GM21723 (cell line): ENCODE results near the gene SPRR1A.
"Not testable (repeated sequence)": the region's sequence is repeated elsewhere in the genome, so short reads cannot be mapped to it uniquely, and the experiment has no call there.

Experiments used
- ATAC-seq: cut with Tn5 transposase; IDR thresholded peaks from one replicate; pipeline ENCODE4 v1.9.1; 2021; ENCODE audit warnings: mild to moderate bottlenecking, moderate library complexity; ENCODE audit not compliant: unreplicated experiment

Gene SPRR1A

GRCh38 chr1:152972196-152972886 lies 11.5 kb upstream of the SPRR1A start:
- ATAC-seq = no peak

- no peak for ATAC-seq
Observed at GRCh38 chr1:152976688-152977087, 7.2 kb upstream of the SPRR1A start.

GRCh38 chr1:152977614-152978013 lies 6.3 kb upstream of the SPRR1A start:
- ATAC-seq = no peak

- no peak for ATAC-seq
Observed at GRCh38 chr1:152980676-152981075, 3.2 kb upstream of the SPRR1A start.

GRCh38 chr1:152981146-152981871 lies 2.6 kb upstream of the SPRR1A start:
- ATAC-seq = no peak

GRCh38 chr1:152982076-152982475 lies 1.8 kb upstream of the SPRR1A start:
- no peak for ATAC-seq

DNA sequence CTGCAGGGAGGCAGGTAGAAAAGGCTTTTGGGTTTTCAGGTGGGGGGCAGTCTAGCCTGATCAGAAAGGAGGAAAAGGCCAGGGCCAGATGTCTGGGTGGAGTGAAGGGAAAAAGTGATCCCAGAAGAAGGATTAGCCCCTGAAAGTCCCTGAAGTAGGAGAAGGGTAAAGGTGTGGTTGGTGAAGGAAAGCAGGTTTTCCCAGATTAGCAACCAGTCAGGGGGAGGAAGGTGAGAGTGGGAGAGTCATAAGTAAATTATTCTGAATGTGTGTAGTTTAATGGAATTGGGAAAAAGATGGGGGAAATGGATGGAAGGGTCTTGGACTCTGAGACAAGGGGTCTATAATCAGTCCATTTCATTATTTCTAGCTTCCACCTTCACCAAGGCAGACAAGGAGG lies 647 bp upstream of the SPRR1A start:
- ATAC-seq = no peak

- ATAC-seq = no peak
Observed at GRCh38 chr1:152986578-152986977, 2.7 kb downstream of the SPRR1A start.

DNA sequence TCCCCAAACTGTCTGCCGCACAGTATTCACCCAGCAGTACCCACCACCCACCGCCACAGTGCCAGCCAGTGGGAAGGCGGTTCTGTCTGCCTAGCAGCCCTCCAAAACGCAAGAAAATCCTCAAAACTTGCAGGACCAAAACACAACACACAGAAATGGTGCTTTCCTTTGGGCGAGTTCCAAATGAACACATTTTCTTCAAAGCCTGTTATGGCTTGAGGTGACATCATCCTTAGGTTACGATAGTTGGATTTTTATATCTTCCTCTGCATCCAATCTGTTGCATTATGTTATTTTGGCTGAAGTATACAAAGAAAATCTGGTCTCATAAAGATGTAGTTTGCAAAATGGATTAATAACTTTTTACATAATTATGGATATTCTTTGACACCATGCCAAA lies 9.3 kb downstream of the SPRR1A start:
- no peak for ATAC-seq

DNA sequence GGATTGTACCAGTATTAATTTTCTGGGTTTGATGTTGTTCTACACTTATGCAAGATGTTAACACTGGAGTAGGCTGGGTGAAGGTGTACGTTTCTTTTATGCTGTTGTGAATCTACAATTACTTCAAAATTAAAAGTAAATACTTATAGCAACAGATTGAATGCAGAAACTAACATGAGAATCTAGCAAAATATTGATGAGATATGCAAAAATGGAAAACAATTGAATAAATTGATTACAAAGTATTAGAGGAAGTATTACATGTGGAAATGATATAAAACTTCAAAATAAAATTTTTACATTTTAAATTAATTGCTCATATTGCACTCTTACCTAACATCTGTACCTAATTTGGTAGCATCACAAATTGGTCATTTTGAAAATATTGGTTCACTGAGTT lies 12.0 kb downstream of the SPRR1A start:
- ATAC-seq = no peak

DNA sequence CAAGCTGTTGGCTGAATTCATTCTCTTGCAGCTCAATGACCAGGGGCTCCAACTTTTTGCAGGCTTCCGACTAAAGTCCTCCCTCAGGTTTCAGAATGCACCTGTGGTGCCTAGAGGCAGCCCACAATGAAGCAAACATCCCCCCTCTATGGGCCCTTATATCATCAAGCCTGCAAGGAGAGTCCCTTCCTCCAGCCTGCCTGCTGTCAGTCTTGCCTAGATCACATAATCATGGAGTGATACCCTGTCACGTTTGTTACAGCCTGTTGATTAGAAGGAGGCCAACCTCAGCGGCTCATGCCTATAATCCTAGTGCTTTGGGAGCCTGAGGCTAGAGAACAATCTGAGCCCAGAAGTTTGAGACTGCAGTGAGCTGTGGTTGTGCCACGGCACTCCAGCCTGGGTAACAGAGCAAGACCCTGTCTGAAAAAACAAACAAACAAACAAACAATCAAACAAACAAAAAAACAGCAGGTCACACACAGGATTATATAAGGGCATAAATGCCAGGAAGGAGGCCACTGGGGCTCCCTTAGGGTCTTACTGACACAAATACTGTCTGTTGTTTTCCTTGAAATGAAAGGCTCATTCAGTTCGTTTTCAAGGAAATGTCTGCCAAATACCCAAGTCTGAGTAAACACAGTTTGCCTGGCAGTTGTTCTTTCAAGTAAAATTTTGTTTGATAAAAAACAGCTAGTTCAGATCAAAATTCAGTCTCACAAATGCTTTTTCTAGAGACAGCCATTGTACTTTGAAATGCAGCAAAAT lies 12.9 kb downstream of the SPRR1A start:
- no peak for ATAC-seq

DNA sequence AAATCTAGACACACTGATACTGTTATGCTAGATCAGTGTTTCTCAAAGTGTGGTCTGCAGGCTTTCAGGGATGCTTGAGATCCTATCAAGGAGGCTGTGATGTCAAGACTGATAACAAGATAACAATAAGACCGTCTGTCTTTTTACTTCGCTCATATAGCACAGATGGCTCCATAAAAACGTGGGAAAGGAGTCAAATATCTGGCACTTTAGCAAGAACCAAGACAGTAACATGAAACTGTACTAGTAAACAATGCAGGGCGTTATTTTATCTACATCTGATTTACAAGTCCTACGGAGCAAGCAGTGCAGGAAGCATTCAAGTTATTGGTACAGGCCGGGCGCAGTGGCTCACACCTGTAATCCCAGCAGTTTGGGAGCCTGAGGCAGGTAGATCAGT lies 14.0 kb downstream of the SPRR1A start:
- no peak for ATAC-seq

- no peak for ATAC-seq
Observed at GRCh38 chr1:152998476-152998875, 14.6 kb downstream of the SPRR1A start.

DNA sequence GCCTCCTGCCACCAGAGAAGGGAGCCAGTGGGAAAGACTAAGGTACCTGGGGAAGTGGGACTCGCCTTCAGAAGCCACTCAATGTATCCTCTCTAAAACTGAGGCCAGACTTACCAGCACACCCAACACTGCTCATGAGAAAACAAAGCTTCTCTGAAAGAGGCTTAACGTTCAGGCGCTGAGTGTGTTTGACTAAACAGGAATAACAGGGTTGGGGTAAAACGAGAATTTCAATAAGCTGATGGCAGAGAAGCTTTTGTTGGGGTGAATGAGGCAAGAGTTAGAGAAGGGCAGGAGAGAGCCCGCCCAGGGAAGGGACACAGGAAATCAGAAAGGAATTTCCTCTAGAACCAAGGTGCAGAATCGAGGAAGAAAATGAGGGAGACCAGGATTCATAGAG lies 15.9 kb downstream of the SPRR1A start:
- no peak for ATAC-seq

DNA sequence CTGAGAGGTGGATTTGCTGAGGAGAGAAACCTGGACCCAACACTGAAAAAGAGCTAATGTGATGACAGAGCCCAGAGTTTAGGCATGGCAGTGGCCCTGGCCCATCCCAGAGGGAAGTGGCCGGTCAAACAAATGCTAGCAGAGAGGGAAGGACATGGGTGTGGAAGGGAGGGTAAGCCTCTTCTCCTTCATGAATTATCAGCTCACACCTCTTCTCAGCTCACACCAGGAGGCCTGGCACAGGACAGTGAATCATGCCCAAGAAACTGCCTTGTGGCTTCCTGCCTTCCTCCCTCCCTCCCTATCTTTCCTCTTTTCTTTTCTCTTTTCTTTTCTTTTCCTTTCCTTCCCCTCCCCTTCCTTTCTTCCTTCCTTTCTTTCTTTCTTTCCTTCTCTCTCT lies 16.4 kb downstream of the SPRR1A start:
- no peak for ATAC-seq

DNA sequence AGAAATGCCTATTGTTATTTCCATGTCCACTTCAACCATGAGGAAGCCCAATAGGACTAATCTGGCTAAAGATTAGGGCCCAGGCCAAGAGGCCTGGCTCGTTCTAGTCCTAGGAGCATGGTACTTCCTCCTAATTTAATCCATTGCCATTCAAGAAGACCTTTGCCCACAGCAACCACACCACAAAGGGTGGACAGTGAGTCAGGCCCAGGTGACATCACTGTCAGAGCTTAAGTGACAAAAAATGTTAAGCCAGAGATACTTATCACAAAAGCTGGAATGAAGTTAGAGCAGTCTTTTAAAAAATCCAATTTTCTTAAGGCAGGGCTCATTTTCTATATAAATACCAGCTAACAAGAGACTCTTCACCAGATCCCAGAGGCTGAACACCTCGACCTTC lies 17.5 kb downstream of the SPRR1A start, which contains the start of gene SPRR3:
TSS of gene SPRR3 (plus strand) at position 368 of the 400 bp plus-strand sequence. CDS start 1,272 bp downstream, outside the sequence.
- no peak for ATAC-seq

GRCh38 chr1:153011235-153011758 lies 27.4 kb downstream of the SPRR1A start:
- ATAC-seq = not testable (repeated sequence)

DNA sequence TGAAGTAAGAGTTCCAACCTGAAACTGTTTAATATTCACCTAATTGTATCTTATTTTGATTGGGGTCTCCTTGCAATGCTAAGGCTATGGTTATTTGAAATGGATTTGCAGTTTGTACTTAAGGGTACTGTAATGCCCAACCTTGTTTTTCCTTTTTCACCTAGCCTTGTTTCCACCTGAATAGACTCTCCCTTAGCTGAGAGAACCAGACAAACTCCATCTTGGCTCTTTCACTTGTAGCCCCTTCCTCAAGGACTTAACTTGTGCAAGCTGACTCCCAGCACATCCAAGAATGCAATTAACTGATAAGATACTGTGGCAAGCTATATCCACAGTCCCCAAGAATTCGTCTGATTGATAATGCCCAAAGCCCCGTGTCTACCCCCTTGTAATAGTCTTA lies 37.9 kb downstream of the SPRR1A start:
- not testable (repeated sequence) for ATAC-seq

DNA sequence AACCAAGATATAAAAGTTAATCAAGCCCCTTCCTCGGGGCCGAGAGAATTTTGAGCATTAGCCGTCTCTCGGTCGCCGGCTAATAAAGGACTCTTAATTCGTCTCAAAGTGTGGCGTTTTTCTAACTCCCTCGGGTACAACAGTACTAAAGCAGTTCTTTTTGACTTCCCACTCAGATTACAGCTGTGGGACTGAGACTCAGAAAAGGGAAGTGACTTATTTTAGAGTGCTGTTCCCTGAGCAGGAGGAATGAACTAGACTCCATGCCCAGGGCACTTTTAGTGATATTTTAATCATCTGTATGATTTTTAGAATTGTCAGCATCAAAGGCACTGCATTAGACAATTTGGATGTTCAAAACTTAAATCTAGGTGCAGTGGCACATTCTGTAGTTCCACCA lies 38.5 kb downstream of the SPRR1A start:
- ATAC-seq = not testable (repeated sequence)

- ATAC-seq = no peak
Observed at GRCh38 chr1:153023109-153023508, 39.2 kb downstream of the SPRR1A start.

GRCh38 chr1:153024413-153024812 lies 40.5 kb downstream of the SPRR1A start:
- no peak for ATAC-seq
